ENCODE results near the gene ARHGAP8.

The ARHGAP8 gene

DNA sequence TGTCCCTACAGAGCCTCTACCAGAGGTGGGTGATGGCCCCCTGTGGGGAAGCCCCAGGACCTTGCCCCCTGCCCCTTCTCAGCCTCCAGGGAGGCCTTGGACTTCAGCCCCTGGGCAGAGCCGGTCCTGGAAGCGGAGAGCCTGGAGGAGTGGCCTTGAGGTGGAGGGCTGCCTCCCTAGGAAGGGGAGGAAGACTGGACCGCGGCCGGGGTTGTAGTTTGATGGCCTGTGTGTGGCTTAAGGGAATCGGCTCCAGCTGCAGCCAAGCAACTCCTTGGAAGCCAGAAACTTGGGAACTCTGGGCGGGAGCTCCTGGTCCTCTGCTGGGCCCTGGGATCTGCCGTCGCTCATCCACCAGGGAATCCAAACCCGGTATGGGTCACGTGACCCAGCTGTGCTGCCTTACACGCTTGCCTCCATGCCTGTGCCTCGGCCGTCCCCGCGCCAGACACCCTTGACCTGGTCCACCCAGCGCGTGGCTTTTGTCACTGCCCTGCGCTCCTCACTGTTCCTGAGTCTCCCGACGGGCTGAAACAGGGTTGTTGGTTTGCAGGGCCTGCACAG lies 23.5 kb upstream of the ARHGAP8 start:
- H3K27ac ChIP-seq (replicated peaks): peak overlapping the region; percentile 37
- TF ChIP-seq POLR2AphosphoS5 (IDR thresholded peaks at IDR 0.05; ENCODE audit: low read depth) (no peak), REST (IDR thresholded peaks at IDR 0.05; ENCODE audit: insufficient replicate concordance, low read depth) (no peak), SPI1 (IDR thresholded peaks at IDR 0.05; ENCODE audit: borderline replicate concordance, low read depth) (no peak), GABPA (IDR thresholded peaks at IDR 0.05; ENCODE audit: low read depth) (no peak)
- TF ChIP-seq, protein P1, sequence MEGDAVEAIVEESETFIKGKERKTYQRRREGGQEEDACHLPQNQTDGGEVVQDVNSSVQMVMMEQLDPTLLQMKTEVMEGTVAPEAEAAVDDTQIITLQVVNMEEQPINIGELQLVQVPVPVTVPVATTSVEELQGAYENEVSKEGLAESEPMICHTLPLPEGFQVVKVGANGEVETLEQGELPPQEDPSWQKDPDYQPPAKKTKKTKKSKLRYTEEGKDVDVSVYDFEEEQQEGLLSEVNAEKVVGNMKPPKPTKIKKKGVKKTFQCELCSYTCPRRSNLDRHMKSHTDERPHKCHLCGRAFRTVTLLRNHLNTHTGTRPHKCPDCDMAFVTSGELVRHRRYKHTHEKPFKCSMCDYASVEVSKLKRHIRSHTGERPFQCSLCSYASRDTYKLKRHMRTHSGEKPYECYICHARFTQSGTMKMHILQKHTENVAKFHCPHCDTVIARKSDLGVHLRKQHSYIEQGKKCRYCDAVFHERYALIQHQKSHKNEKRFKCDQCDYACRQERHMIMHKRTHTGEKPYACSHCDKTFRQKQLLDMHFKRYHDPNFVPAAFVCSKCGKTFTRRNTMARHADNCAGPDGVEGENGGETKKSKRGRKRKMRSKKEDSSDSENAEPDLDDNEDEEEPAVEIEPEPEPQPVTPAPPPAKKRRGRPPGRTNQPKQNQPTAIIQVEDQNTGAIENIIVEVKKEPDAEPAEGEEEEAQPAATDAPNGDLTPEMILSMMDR (IDR thresholded peaks at IDR 0.05; ENCODE audit: insufficient read depth, low read length): no peak
- no peak overlapping the region for H3K4me3 ChIP-seq (replicated peaks; ENCODE audit: insufficient read depth, low read length)
- no peak for DNase-seq (ENCODE audit: low read depth in 1 of 2, low spot score in 1 of 2)
- no peaks in the 10 kb centered on the region for H3K27me3 ChIP-seq (ENCODE audit: insufficient read depth, poor library complexity, severe bottlenecking)

DNA sequence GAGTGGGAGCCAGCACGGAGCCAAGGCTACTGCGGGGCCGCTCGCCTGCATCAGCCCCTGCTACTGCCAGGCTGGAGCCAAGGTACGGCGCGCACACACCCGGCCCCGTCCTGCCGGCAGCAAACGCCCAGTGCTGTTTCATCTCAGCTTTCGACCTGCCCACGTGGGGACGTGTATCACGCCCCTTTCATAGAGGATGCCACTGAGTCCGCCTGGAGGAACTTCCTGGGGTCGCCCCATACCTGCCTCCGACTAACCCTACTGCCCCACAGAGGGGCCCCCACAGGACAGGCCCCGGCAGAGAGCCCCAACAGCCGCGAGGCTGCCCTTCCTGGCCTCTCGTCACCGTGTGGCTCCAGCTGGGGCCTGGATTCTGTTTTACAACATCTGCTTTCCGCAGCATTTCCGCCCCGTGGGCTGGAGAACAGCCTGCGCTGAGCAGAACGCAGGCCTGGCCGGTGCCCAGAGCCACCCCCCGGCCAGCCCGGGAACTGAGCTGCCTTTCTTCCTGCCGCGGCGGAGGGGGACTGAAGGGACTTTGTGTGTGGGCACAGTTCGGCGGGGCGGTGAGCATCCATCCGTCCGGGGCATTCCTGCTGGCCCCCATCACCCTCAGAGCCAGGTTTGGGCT lies 22.9 kb upstream of the ARHGAP8 start:
- TF ChIP-seq SPI1 (IDR thresholded peaks at IDR 0.05; ENCODE audit: borderline replicate concordance, low read depth): no peak
- TF ChIP-seq REST (IDR thresholded peaks at IDR 0.05; ENCODE audit: insufficient replicate concordance, low read depth): no peak
- no peak for TF ChIP-seq POLR2AphosphoS5 (IDR thresholded peaks at IDR 0.05; ENCODE audit: low read depth)
- TF ChIP-seq GABPA (IDR thresholded peaks at IDR 0.05; ENCODE audit: low read depth): no peak
- TF ChIP-seq, protein P1 (IDR thresholded peaks at IDR 0.05; ENCODE audit: insufficient read depth, low read length): no peak
- peak overlapping the region; percentile 37 for H3K27ac ChIP-seq (replicated peaks)
- peak; percentile 10 to 61 for DNase-seq (ENCODE audit: low read depth in 1 of 2, low spot score in 1 of 2)
- H3K27me3 ChIP-seq (ENCODE audit: insufficient read depth, poor library complexity, severe bottlenecking): no peaks in the 10 kb centered on the region
- no peak overlapping the region for H3K4me3 ChIP-seq (replicated peaks; ENCODE audit: insufficient read depth, low read length)

GRCh38 chr22:44730022-44730393 lies 22.4 kb upstream of the ARHGAP8 start:
- TF ChIP-seq REST (IDR thresholded peaks at IDR 0.05; ENCODE audit: insufficient replicate concordance, low read depth) (no peak), POLR2AphosphoS5 (IDR thresholded peaks at IDR 0.05; ENCODE audit: low read depth) (no peak), GABPA (IDR thresholded peaks at IDR 0.05; ENCODE audit: low read depth) (no peak), SPI1 (IDR thresholded peaks at IDR 0.05; ENCODE audit: borderline replicate concordance, low read depth) (no peak)
- TF ChIP-seq, protein P1 (IDR thresholded peaks at IDR 0.05; ENCODE audit: insufficient read depth, low read length): no peak
- H3K27ac ChIP-seq (replicated peaks): no peak overlapping the region; the same call in 1 of the 2 replicates

More at GRCh38 chr22:44730022-44730393, 22.4 kb upstream of the ARHGAP8 start:
- H3K27me3 ChIP-seq (ENCODE audit: insufficient read depth, poor library complexity, severe bottlenecking): no peaks in the 10 kb centered on the region
- no peak for DNase-seq (ENCODE audit: low read depth in 1 of 2, low spot score in 1 of 2)
- H3K4me3 ChIP-seq (replicated peaks; ENCODE audit: insufficient read depth, low read length): no peak overlapping the region

Measured in HL-60 (cell line).